Activated CD8-positive, alpha-beta memory T cell treated with anti-CD3 and anti-CD28 coated beads for 36 hours (primary cell): Measurements from ENCODE around the gene PARM1. TPM values are rescaled to one million over a fixed set of nuclear protein-coding genes. Genes with fewer than 3 reads are reported as not detected.

Experiments used
- CTCF ChIA-PET: fragments of 350-600 bp; sonication (Branson Sonifier 250); formaldehyde crosslinking; loops from one replicate; lab custom pipeline; 2021; ENCODE audit warnings: antibody characterized with exemption; lab: Charles Lee
- POLR2A ChIA-PET: fragments of 350-600 bp; sonication (Branson Sonifier 250); formaldehyde crosslinking; loops from one replicate; lab custom pipeline; 2021; ENCODE audit warnings: antibody characterized with exemption; lab: Charles Lee
- total RNA-seq, 2 experiments: library from RNA; stranded (reverse); gene quantifications; one replicate each; pipeline ENCODE4 v1.2.3, GENCODE V29; 2021

Gene PARM1
- total RNA-seq, 2 experiments from 2014 or later: 0.04 TPM

DNA sequence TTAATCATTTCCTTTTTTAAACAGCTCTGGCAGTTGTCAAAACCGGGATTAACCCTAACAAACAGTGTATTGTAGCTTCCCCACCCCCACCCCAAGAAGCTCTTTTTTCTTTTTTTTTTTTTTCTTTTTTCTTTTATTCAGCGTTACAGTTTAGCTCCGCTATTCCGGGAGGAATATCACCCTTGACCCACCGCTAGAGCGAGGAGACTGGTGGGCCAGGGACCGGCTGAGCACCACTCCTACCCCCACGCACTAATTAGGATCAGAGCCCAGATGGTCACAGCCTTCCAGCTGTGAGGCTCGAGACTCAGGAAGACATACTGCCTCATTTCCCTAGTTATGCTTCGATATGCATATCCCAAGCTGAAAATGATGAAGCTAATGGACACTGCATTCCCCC lies 2.0 kb downstream of the PARM1 start:
- POLR2A ChIA-PET: no interaction called here

DNA sequence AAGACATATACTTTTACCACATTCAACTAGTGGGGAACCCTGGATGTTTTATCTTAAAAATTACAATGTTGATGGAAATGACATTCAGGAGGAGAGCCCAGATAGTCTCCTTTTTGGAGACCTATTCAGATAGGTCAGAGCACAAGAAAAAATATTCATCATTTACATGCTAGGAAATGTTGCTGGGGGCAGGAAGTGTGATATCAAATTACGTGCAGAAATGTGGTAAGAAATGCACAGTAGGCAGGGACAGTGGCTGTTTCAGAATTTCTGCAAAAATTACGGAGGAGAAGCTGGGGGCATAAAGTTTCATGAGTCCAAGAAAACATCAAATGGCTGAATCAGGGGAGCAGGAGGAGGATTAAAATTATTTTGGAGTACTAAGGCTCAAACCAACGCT lies 8.2 kb downstream of the PARM1 start:
- POLR2A ChIA-PET: no interaction called here
- CTCF ChIA-PET: no interaction called here

More for the DNA sequence above, 2.0 kb downstream of the PARM1 start:
- CTCF ChIA-PET: no interaction called here

DNA sequence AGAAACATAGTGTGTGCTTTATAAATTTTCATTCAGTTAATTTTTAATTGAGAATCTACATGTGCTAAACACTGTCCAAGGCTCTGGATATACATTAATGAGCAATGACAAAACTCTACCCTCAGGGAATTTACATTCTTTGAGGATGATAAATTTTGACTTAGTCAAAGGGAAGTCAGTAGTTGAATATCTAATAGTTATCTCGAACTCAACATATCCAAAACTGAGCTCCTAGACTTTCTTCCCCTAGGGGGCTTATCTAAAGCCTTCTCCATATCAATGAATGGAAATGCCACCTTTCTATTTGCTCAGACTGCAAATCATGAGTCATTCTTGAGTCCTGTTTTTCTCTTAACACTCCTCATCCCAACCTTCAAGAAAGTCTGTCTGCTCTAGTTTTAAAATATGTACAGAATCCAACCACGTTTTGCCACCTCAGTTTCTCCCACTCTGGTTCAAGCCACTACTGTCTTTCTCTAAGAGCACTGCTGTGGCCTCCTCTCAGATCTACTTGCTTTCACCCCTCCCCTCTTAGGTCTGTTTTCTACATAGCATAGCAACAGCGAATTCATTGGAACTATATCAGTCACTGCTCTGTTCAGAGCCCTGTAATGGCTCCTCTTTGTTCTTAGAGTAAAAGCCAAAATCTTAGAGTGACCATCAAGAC lies 9.5 kb downstream of the PARM1 start:
- ChIA-PET CTCF (no interaction called here), POLR2A (no interaction called here)

DNA sequence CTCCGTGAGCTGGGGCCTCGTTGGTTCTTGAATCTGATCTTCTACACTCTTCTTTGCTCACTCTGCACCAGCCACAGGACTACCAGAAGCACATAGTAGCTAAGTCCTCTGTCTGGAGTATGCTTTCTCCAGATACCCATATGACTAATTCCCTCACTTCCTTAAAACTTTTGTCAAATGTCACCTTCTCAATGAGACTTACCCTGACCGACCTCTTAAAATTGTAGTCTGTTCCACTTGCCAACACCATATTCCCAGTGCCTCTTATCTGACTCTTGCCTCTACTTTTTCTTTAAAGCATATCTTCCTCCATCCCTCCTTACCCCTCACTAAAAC lies 10.0 kb downstream of the PARM1 start:
- POLR2A ChIA-PET: no interaction called here
- CTCF ChIA-PET: no interaction called here

DNA sequence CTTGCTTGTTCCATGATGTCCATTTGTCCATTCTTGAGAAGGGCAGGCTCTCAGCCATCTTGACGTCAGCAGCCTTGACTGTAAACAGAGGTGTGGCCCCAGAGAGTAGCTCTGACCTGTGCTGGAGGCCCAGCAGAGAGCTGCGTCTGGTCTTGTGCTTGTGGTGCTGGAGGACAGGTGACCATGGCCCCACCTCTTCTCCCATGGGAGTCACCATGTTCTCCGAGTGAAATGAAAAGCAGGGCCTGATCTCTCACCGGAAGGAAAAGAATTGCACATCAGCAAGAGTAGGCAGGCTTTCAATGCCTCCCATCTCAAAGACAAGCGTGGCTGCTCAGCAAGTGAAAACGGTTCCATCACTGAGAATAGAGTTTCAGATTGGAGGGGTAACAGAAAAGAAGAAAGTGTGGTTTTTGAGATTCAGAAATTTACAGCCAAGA lies 11.5 kb downstream of the PARM1 start:
- POLR2A ChIA-PET: no interaction called here
- CTCF ChIA-PET: no interaction called here

DNA sequence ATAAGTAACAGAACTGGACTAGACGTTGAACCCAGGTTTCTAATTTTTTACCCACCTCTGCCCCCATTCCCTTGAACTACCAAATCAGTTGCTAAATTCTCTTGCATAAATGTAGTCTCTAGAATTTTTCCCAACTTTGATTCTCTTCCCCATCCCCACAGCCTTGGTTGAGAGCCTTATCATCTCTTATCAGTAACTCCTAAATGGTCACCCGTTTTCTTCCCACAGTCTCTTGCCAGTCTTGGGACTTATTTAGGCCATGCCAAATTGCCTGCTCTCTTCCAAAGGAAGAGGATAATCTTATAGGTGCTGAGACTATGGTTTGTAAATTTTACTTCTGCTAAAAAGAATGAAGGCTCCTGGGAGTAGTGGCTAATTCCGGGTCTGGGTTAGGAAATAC lies 13.3 kb downstream of the PARM1 start:
- ChIA-PET POLR2A (no interaction called here), CTCF (no interaction called here)

DNA sequence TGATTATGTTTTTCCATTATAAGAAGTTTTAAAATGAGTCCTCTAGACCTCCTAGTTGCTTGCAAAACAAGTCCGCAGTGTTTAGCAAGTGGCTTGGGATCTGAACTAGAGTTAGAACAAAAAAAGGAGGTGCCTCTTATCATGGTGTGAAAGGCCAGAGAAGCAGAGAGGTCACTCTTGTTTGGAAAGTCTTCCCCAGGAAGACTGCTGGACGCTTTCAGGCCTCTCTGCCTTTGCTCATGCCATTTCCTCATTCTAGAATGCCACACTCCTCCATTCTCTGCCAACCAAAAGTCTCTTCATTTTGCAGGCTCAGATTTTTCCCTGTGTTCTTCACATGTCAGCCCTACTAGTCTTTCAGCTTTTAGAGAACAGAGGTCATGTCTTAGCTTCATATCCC lies 14.9 kb downstream of the PARM1 start:
- CTCF ChIA-PET: no interaction called here
- POLR2A ChIA-PET: no interaction called here

DNA sequence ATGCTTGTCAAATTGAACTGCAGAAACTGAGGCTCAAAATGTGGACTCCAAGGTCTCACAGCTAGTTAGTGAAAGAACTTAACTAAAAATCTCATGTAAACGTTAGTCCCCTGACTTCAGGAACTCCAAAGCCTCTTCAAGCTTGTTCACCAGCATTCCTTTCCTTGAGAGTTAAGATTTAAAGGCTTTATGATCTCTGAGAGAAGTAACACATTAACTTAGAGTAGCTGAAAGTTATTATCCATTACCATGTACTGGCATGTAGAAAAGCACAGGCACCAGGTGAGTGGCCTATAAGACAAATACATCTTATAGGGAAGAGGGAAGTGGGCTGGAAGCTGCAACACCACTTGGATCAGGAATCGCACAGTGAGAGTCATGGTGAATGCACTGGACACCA lies 15.3 kb downstream of the PARM1 start:
- POLR2A ChIA-PET: no interaction called here
- CTCF ChIA-PET: no interaction called here

DNA sequence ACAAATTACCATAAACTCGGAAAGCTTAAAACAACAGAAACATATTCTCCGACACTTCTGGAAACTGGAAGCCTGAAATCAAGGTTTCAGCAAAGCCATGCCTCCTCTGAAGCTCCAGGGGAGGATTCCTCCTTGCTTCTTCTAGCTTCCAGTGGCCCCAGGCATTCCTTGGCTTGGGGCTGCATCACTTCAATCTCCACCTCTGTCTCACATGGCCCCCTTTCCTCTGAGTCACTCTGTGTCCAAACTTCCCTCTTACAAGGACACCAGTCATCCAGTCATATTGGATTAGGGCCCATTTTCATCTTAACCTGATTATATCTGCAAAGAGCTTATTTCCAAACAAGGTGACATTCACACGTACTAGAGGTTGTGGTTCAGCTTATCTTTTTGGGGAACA lies 17.3 kb downstream of the PARM1 start:
- ChIA-PET POLR2A (no interaction called here), CTCF (no interaction called here)

DNA sequence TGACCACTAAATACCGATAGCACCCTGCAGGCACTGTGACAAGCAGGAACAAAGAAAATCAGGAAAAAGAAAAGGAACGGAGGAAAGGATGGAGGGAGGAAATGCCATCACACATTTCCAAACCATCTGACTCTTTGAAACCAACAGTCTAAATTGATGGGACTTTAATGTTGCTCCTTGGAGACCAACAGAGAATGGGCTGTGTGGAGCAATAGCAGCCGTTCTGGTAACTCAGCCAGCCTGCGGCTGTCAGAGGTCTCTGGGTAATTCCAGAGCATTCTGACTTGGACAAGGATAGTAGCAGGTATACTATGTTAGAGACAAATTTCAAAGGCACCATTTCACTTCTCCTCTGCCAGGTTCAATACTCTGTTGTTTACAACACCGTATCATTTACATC lies 18.0 kb downstream of the PARM1 start:
- ChIA-PET POLR2A (no interaction called here), CTCF (no interaction called here)

DNA sequence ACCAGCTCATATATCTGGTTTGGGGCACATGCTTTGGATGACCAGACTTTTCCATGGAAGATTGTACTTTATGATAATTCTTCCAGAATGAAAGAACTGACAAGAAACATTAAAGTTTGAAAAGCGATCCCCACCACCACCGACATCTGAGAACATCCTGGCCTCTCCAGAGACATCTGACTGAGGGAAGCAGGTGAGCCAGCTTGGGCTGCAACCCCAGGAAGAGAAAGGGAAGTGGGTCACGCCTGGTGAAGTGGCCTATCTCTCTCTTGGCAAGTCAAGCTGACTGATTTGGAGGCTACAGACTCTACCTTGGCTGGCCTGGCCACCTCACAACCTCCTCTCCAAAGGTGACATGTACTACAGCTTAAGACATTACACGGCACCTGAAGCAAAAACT lies 20.7 kb downstream of the PARM1 start:
- ChIA-PET POLR2A (no interaction called here), CTCF (no interaction called here)

DNA sequence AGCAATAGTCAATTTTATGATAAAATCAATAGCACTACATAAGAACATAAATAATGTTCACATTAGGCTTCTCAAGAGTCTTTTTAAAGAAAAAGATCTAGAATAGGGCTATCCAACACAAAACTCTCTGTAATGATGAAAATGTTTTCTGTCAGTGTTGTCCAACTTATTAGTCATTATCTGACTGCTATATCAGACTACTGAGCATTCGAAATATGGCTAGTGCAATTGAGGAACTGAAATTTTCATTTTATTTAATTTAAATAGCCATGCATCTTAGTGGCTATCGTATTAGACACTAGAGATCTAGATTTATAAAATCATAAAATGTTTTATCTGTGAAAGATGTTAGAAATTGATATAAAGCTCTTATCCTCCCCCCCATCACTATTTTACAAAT lies 26.0 kb downstream of the PARM1 start:
- ChIA-PET CTCF (no interaction called here), POLR2A (no interaction called here)

DNA sequence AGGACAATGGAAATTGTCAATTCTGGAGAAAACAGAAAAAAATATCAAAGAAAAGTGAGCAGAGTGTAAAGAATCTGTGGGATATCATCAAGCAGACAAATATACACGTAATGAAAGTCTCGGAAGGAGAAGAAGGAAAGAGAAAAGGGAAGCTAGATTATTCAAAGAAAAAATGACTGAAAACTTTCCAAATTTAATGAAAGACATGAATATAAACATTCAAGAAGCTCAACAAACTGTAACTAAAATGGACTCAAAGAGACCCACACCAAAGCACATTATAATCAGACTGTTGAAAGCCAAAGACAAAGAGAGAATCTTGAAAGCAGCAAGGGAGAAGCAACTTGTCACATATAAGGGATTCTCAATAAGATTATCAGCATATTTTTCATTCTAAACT lies 28.3 kb downstream of the PARM1 start:
- ChIA-PET CTCF (no interaction called here), POLR2A (no interaction called here)

DNA sequence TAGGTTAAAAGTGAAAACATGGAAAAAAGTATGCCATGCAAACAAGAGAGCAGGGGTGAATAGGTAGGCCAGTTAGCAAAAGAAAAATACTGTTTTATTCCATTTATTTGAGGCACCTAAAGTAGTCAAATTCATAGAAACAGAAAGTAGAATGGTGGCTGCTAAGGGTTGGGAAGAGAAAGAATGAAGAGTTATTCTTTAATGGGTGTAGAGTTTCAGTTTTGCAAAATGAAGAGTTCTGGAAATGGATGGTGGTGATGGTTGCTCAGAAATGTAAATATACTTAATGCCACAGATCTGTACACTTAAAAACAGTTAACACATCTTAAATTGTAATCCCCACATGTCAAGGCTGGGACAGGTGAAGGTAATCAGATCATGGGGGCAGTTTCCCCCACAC lies 29.7 kb downstream of the PARM1 start:
- CTCF ChIA-PET: no interaction called here
- POLR2A ChIA-PET: no interaction called here

DNA sequence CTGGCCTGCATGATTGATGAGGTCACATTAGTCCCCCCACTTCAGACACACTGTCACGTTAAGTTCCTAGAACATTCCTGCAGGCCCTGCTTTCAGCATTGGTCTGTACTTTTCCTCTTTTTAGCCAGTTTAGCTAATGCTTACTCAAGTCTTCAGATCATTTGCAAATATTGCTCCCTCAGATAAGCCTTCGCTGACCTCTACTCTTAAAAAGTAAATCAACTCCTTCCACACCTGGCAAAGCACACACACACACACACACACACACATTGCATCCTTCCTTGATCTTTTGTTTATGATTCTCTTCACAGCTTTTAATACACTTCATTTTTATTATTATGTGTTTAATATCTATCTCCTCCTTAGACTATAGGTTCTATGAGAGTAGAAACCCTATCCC lies 31.4 kb downstream of the PARM1 start:
- ChIA-PET POLR2A (no interaction called here), CTCF (no interaction called here)

DNA sequence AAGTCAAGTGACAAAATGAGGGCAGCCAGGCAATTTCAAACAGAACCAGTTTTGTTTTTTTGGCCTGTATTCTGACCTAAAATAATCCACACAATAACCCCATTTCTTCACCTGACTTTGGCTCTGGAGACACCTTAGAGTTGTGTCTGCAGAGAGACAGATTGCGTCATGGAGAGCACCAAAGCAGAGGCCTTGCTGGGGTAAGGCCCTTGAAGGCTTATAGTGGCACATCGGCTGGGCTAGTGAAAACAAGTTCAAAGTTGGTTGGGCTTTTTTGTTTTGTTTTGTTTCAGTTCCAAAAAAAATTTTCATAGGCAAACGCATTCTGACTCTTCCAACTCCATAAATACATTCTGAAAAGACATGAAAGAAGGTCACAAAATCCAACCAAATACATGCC lies 34.4 kb downstream of the PARM1 start:
- POLR2A ChIA-PET: no interaction called here
- CTCF ChIA-PET: no interaction called here

DNA sequence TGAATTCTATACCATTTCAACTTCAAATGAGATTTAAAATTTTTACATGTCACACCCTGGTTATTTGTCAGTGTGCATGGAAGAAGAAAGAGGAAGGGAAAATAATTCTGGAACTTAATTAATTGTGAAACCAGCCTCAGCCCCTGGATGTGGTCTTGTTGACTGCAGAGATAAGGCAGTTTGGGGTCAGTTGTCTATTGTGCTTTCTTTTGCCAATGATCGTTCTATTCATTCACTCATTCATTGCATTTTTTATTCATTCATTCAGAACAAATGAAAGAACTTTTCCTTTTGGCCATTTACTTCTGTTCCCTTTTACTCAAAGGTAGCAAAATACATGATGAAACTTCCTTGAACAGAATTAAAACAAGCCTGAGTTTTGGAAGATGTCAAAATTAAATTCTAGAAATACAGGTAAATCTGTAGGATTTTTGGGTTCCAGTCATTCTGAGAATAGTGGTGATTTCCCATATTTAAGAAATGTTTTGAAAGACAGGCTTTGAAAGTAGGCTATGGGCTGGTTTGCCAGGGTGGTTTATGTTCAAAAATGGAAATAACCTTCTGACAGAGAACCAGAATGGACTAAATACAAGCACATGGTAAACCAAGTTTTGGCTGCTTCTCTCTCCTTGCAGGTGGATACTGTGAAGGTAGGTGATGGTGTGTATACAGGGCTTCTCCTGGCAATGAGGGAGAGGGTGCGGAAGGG lies 35.7 kb downstream of the PARM1 start:
- CTCF ChIA-PET: no interaction called here
- POLR2A ChIA-PET: no interaction called here

DNA sequence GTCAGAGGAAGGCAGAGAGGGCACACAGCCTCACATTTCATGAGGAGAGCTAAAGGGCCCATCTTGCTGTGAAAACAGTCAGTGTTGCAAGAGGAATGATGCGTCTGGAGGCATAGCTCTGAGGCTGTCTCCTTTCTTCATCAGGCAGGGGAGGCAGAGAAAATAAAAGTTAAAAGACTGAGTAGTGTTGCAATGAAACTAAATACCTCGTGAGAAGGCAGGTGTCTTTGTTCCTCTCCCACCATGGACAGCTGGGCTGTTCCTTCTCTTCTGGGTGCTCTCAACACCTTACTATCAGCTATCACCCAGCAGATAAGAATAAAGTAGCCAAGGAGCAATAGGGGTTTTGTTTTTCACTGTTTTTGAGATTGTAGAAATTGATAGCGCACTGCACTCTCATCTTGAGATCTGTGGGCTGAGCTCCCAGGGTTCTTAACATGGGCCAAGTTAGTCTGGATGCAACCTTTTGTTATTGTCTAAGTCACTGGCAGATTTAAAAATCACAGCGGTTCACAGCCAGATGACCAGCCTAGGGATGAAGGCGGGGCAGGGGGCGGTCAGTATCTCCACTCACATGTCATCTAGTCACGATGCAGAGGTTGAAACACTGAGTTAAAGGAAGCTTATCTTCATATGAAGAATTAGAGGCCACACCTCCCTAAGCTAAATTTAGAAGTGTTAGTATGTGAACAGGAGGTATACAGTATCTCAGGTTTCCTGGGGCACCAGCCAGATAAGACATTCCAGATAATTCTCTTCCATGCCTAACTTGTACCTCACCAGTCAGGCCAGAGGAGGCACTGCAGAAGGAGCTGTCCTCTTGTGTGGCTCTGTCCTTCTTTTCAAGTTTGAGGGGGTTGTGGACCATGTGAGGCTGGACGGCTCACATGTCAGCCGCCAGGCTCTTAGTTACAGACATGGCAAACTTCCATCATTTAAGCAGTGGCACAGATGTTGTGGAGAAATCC lies 36.9 kb downstream of the PARM1 start:
- ChIA-PET POLR2A (no interaction called here), CTCF (no interaction called here)

DNA sequence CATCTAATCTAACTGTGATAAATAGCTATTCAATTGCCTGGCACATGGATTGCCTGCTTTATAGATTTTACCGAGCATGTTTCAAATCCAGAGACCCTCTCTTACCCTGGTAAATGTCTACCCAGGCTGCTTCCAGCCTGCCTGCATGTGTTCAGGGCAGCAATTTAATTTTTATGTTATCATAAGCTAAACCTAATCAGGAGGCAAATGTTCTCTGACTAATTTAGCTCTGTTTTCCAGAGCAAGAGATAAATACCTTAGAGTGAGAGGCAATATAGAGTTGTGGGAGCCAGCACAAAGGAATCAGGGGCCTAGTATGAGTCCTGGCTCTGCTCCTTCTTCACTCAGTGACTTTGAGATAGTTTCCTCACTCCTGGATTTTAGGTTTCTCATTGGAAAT lies 37.7 kb downstream of the PARM1 start:
- CTCF ChIA-PET: no interaction called here
- POLR2A ChIA-PET: no interaction called here

DNA sequence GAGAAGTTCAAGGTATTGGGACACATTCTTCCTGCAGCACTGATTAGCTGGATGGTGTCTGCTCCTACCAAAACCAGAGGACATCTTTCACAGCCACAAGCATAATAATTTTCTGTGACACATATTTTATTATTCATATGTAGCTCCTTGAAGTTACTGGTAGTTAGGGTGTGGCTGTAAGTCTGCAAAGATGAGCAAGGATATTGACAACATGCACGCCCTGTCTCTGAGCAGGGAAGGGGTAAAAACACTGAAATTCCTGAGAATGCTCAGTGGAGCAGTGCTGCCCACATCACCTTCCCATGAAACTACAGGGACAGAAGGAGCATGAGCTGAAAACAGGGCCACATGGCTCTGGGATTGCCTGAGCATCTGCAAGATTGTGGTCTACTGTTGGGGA lies 38.9 kb downstream of the PARM1 start:
- POLR2A ChIA-PET: no interaction called here
- CTCF ChIA-PET: no interaction called here

DNA sequence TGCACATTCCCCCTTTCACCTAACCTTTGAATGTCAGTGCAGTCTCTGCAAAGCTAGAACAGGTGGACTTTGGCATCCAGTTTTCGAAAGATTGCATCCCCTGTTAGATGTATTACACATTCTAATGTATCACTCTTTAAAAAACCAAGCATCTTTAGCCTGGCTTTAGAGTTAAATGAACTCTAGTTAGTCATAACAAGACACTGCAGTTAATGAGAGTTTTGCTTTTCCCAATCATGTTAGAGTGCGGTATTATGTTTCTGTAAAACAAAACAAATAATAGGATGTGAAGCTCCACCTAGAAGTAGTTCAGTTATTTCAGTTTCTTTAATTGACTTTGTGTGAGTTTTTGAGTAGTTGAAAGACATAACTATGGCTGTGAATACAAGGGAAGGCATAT lies 42.2 kb downstream of the PARM1 start:
- CTCF ChIA-PET: no interaction called here

More for the DNA sequence above, 42.2 kb downstream of the PARM1 start:
- POLR2A ChIA-PET: no interaction called here
